Left ventricle myocardium inferior (tissue), 1 donor: ENCODE measurements around the gene NCKAP5. TPM values are rescaled to one million over a fixed set of nuclear protein-coding genes. Genes with fewer than 3 reads are reported as not detected.

ENCODE experiments used
- DNase-seq: peaks from one replicate; pipeline ENCODE4 v3.0.0-alpha.2; 2020
- H3K27ac ChIP-seq: fragments of 200-600 bp; replicated peaks from 2 replicates; pipeline ENCODE4 v1.8.0; 2021
- H3K27me3 ChIP-seq: fragments of 200-600 bp; 2 replicates; pipeline ENCODE4 v1.8.0; 2021; ENCODE audit warnings: low read depth
- H3K36me3 ChIP-seq: fragments of 200-600 bp; 2 replicates; pipeline ENCODE4 v1.8.0; 2021
- H3K4me1 ChIP-seq: fragments of 200-600 bp; 2 replicates; pipeline ENCODE4 v1.8.0; 2021
- H3K4me3 ChIP-seq: fragments of 200-600 bp; 2 replicates; pipeline ENCODE4 v1.8.0; 2021; ENCODE audit warnings: mild to moderate bottlenecking, moderate library complexity
- H3K9me3 ChIP-seq: fragments of 200-600 bp; replicated peaks from 2 replicates; pipeline ENCODE4 v1.8.0; 2021
- intact Hi-C: fragments of 100-400 bp; cut with micrococcal nuclease; formaldehyde crosslinking; loops from one replicate; pipeline ENCODE4 v1.11.0; 2022
- total RNA-seq: library from RNA; stranded (reverse); fragmentation: NEBNext Ultra II Directional; extraction: Animal tissue kit (Norgen Biotek cat#: 25700); gene quantifications from one replicate; pipeline ENCODE4 v1.2.1, GENCODE V29; 2021
- TF ChIP-seq, protein P1 (sequence below): fragments of 200-600 bp; IDR thresholded peaks from 2 replicates; pipeline ENCODE4 v1.8.0; 2021; ENCODE audit warnings: antibody characterized with exemption, mild to moderate bottlenecking, borderline replicate concordance
- donor health status: DM: no; HTN: yes; CAD: no; lungs with severe emphysema.

The NCKAP5 gene
- total RNA-seq, 1 donor from 2014 or later: 6.0 TPM

DNA sequence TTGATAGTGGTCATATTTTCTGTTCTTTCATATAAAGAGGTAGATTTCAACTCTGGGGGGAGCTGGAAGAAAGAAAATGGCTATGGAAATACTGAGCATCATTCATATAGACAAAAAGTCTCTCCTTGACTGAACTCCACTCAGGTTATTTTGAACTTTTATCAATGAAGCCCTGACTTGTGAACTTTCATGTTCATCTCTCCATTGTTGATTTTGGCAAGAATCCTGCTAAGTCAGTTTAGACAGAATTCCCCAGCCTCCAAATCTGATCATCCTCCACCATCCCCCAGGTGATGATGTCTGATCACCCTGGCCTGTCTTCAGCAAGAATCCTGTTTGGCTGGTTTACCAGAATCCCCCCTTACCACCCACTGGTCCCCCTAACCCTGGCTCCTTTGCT, 395.0 kb downstream of the NCKAP5 start:
- intact Hi-C loops: no loop called here
- H3K27ac ChIP-seq: no peak overlapping the region
- H3K4me3 ChIP-seq: no peak overlapping the region
- TF ChIP-seq, protein P1, sequence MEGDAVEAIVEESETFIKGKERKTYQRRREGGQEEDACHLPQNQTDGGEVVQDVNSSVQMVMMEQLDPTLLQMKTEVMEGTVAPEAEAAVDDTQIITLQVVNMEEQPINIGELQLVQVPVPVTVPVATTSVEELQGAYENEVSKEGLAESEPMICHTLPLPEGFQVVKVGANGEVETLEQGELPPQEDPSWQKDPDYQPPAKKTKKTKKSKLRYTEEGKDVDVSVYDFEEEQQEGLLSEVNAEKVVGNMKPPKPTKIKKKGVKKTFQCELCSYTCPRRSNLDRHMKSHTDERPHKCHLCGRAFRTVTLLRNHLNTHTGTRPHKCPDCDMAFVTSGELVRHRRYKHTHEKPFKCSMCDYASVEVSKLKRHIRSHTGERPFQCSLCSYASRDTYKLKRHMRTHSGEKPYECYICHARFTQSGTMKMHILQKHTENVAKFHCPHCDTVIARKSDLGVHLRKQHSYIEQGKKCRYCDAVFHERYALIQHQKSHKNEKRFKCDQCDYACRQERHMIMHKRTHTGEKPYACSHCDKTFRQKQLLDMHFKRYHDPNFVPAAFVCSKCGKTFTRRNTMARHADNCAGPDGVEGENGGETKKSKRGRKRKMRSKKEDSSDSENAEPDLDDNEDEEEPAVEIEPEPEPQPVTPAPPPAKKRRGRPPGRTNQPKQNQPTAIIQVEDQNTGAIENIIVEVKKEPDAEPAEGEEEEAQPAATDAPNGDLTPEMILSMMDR: no peak
- H3K9me3 ChIP-seq: no peaks in the 10 kb centered on the region
- no peaks in the 10 kb centered on the region for H3K36me3 ChIP-seq
- H3K4me1 ChIP-seq: no peaks in the 10 kb centered on the region
- no peak for DNase-seq
- no peaks in the 10 kb centered on the region for H3K27me3 ChIP-seq

DNA sequence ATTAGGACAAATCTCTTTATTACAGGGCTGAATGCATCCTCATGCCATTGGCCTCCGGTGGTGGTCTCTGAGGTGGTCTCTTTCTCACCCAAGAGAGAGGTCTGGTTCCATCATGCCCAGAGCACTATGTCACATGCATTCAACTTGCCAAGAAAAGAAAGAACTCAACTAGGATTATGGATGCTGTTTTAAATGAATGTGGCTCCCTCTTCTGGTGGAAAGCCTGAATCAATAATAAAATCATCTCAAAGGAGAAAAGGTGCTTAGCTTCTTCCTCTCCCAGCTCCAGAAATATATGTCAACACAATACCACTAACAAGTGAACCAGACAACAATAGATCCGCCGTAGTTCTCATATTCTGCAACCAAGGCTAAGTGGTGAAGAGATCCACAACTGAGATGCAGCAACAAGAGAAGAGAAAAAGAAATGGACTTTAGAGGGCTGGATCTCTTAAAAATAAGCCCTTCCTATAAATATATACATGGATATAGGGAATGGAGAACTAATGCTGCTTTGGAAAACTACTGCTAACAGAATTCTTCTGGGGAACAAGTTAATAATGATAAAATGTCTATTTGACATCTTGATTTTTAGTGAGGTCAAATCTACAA, 396.8 kb downstream of the NCKAP5 start:
- no peaks in the 10 kb centered on the region for H3K27me3 ChIP-seq
- TF ChIP-seq, protein P1: peak; percentile 64
- H3K4me3 ChIP-seq: no peak overlapping the region
- no peaks in the 10 kb centered on the region for H3K9me3 ChIP-seq
- H3K4me1 ChIP-seq: no peaks in the 10 kb centered on the region
- H3K27ac ChIP-seq: no peak overlapping the region
- intact Hi-C loops: no loop called here
- H3K36me3 ChIP-seq: no peaks in the 10 kb centered on the region
- DNase-seq: no peak

DNA sequence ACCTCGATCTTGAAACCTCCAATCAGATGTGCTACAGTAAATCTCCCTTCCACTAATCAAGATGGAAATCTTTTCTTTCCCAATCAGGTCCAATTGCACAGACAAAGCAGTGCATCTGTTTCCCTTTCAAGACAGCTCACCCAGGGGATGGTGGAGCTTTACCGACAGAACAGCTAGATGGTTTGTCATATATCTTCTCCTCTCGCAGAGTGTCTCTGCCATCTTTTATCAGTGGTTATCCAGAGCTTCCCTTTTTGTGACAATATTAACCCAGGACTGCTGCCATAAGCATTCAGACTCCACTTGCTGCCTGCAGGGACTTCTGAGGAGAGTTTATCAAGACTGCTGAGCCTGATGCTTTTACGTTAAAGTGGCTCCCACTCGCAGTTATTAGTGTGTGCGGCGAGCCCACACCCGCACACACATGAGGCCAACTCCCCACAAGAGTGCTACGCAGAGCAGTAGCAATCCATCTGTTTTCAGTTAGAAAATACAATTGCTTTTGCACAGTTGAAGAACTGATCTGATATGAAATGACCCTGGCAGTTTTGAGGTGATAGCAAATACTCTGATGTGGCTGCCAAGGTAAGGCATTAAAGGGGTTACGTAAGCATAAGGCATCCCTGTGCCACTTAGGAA, 398.9 kb downstream of the NCKAP5 start:
- no peak overlapping the region for H3K27ac ChIP-seq
- no peaks in the 10 kb centered on the region for H3K27me3 ChIP-seq
- no peak overlapping the region for H3K4me3 ChIP-seq
- no peaks in the 10 kb centered on the region for H3K36me3 ChIP-seq
- H3K4me1 ChIP-seq: no peaks in the 10 kb centered on the region
- no peak for DNase-seq
- TF ChIP-seq, protein P1: no peak
- intact Hi-C loops: no loop called here
- H3K9me3 ChIP-seq: no peaks in the 10 kb centered on the region

DNA sequence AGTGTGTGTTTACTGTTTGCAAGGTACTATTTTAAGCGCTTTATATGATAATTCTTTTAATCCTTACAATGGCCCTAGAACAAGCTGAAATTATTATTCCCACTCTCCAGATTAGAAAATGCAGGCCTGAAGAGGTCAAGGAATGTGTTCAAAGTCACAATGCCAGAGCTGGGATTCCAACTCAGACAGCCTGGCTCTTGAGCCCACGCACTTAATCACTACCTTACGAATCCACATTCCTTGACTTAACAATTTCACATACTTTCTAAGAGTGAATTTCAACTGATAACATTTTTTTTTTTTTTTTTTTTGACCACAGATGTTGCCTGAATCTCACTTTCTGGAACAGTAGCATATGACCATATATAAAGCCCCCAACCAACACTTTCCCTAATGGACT, 400.3 kb downstream of the NCKAP5 start:
- Histone ChIP-seq H3K9me3 (no peaks in the 10 kb centered on the region), H3K27ac (no peak overlapping the region), H3K36me3 (no peaks in the 10 kb centered on the region), H3K4me3 (no peak overlapping the region), H3K27me3 (no peaks in the 10 kb centered on the region), H3K4me1 (no peaks in the 10 kb centered on the region)
- DNase-seq: no peak
- TF ChIP-seq, protein P1: no peak
- intact Hi-C loops: no loop called here

DNA sequence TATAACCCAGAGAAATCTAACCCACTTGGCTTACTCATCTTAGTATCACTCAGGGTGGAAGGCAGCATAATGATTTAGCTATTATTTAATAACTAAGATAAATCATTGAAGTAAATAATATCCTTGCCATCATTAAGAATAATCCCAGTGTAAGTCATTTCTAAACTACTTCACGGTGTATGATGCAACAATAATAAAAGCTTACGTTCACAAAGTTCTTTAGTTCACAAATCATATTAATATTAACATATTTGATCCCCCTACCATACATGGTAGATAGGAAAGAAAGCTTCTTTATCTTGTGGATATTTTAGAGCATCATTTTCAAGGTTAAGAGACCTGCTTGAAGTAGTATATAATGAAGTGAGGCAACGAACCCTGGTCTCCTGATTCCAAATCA, 401.0 kb downstream of the NCKAP5 start:
- Histone ChIP-seq H3K27me3 (no peaks in the 10 kb centered on the region), H3K27ac (no peak overlapping the region), H3K9me3 (no peaks in the 10 kb centered on the region), H3K4me1 (no peaks in the 10 kb centered on the region), H3K36me3 (no peaks in the 10 kb centered on the region), H3K4me3 (no peak overlapping the region)
- TF ChIP-seq, protein P1: no peak
- intact Hi-C loops: no loop called here
- DNase-seq: no peak
